HCT116 (cell line): ENCODE data around the gene METTL25. TPM values are rescaled to one million over a fixed set of nuclear protein-coding genes. Genes with fewer than 3 reads are reported as not detected.

Experiments
- ATAC-seq: fragments of 200-7000 bp; cut with Tn5 transposase; 2 replicates; pipeline ENCODE4 v1.9.1; 2020; ENCODE audit warnings: mild to moderate bottlenecking, moderate library complexity
- BruUV-seq: library from RNA; stranded (reverse); fragments of 400-500 nt; replicated peaks from 2 replicates; lab custom pipeline; 2021; lab: Mats Ljungman, UMichigan
- CTCF ChIA-PET: fragments of 300-600 bp; sonication (Branson Sonifier 250); formaldehyde crosslinking; loops from one replicate; lab custom pipeline; 2021; ENCODE audit warnings: antibody characterized with exemption; lab: Charles Lee
- POLR2A ChIA-PET: fragments of 300-600, 350-600 bp; sonication (Branson Sonifier 250); formaldehyde crosslinking; loops from one replicate; lab custom pipeline; 2021; ENCODE audit warnings: antibody characterized with exemption; lab: Charles Lee
- RAD21 ChIA-PET, 2 experiments: fragments of 300-600 bp; sonication (Branson Sonifier 250); formaldehyde crosslinking; loops; one replicate each; lab custom pipeline; 2023; ENCODE audit warnings: low total read pairs in 2 of 2; ENCODE audit not compliant: uncharacterized antibody in 2 of 2, unreplicated experiment in 2 of 2, low non-redundant PET in 1 of 2; lab: Charles Lee
- DNase-seq: peaks from one replicate; pipeline ENCODE4 v3.0.0-alpha.2; 2010; ENCODE audit warnings: low read depth, low spot score
- H2AFZ ChIP-seq: fragments of 200-600 bp; shearing (Covaris generic), sonication (generic); 2 replicates; pipeline ENCODE4 v1.6.1; 2017; ENCODE audit warnings: low read depth, mixed run types, mixed read lengths, antibody characterized with exemption, low read length; ENCODE audit not compliant: poor library complexity, severe bottlenecking
- H3K27ac ChIP-seq: 2 replicates; pipeline ENCODE4 v1.5.1; 2012; ENCODE audit warnings: low read depth, low read length
- H3K27me3 ChIP-seq: fragments of 200-600 bp; sonication (generic); 2 replicates; pipeline ENCODE4 v1.6.1; 2016; ENCODE audit warnings: mixed run types, low read length, mixed read lengths; ENCODE audit not compliant: insufficient read depth
- H3K36me3 ChIP-seq, 2 experiments: fragments of 200-500 bp in 1 of 2; fragments of 200-600 bp in 1 of 2; sonication (Bioruptor generic) in 1 of 2; sonication (generic) in 1 of 2; 2 replicates each; pipeline versions ENCODE4 v1.5.1 to v1.6.1; 2014 to 2016; ENCODE audit warnings: low read length in 2 of 2, inconsistent platforms in 1 of 2, mixed read lengths in 1 of 2, mixed run types in 1 of 2; ENCODE audit not compliant: insufficient read depth in 2 of 2, control insufficient read depth in 1 of 2
- H3K4me1 ChIP-seq, 2 experiments: fragments of 200-600 bp in 1 of 2; sonication (generic) in 1 of 2; 2 replicates each; pipeline versions ENCODE4 v1.5.1 to v1.6.1; 2012 to 2017; ENCODE audit warnings: low read length in 2 of 2, inconsistent platforms in 1 of 2, mild to moderate bottlenecking in 1 of 2, mixed read lengths in 1 of 2, mixed run types in 1 of 2, moderate library complexity in 1 of 2; ENCODE audit not compliant: insufficient read depth in 2 of 2, control insufficient read depth in 1 of 2
- H3K4me2 ChIP-seq: fragments of 200-600 bp; sonication (generic); 2 replicates; pipeline ENCODE4 v1.6.1; 2017; ENCODE audit warnings: mixed run types, low read length, mixed read lengths
- H3K4me3 ChIP-seq, 2 experiments: fragments of 200-600 bp in 1 of 2; sonication (generic) in 1 of 2; replicated peaks in 1 of 2; 2 replicates each; pipeline ENCODE4 v1.5.1; 2011 to 2016; ENCODE audit warnings: low read length in 2 of 2, control low read depth in 1 of 2, low read depth in 1 of 2, mild to moderate bottlenecking in 1 of 2, mixed read lengths in 1 of 2, mixed run types in 1 of 2
- H3K79me2 ChIP-seq: fragments of 200-600 bp; sonication (generic); 2 replicates; pipeline ENCODE4 v1.6.1; 2017; ENCODE audit warnings: mild to moderate bottlenecking, mixed run types, low read length, moderate library complexity, mixed read lengths; ENCODE audit not compliant: insufficient read depth
- H3K9ac ChIP-seq: fragments of 200-600 bp; sonication (generic); 2 replicates; pipeline ENCODE4 v1.6.1; 2016; ENCODE audit warnings: low read length, mixed read lengths
- H3K9me2 ChIP-seq: fragments of 200-600 bp; sonication (generic), shearing (Covaris generic); 2 replicates; pipeline ENCODE4 v1.6.1; 2017; ENCODE audit warnings: mixed run types, mild to moderate bottlenecking, moderate library complexity; ENCODE audit not compliant: insufficient read depth
- H3K9me3 ChIP-seq, 2 experiments: fragments of 200-500 bp in 1 of 2; fragments of 200-600 bp in 1 of 2; sonication (Bioruptor generic) in 1 of 2; sonication (generic) in 1 of 2; 2 replicates each; pipeline ENCODE4 v1.6.1; 2014 to 2017; ENCODE audit warnings: low read length in 2 of 2, mixed read lengths in 2 of 2, inconsistent platforms in 1 of 2, low read depth in 1 of 2, mild to moderate bottlenecking in 1 of 2, mixed run types in 1 of 2, moderate library complexity in 1 of 2; ENCODE audit not compliant: control insufficient read depth in 1 of 2, insufficient read depth in 1 of 2
- H4K20me1 ChIP-seq: fragments of 200-600 bp; sonication (generic), shearing (Covaris generic); 2 replicates; pipeline ENCODE4 v1.6.1; 2017; ENCODE audit warnings: mixed run types, mild to moderate bottlenecking, moderate library complexity; ENCODE audit not compliant: insufficient read depth
- ATF3 ChIP-seq: IDR thresholded peaks from 2 replicates; pipeline ENCODE4 v1.6.1; 2012
- CEBPB ChIP-seq: IDR thresholded peaks from 2 replicates; pipeline ENCODE4 v1.6.1; 2012; ENCODE audit warnings: low read depth
- EGR1 ChIP-seq: IDR thresholded peaks from 2 replicates; pipeline ENCODE4 v1.6.1; 2012; ENCODE audit warnings: low read depth
- ELF1 ChIP-seq: IDR thresholded peaks from 2 replicates; pipeline ENCODE4 v1.6.1; 2012; ENCODE audit warnings: low read depth, borderline replicate concordance
- EZH2 ChIP-seq: fragments of 200-600 bp; sonication (generic); IDR thresholded peaks from 2 replicates; pipeline ENCODE4 v1.6.1; 2017; ENCODE audit warnings: antibody characterized with exemption, mixed run types
- EZH2phosphoT487 ChIP-seq: fragments of 200-600 bp; IDR thresholded peaks from 2 replicates; pipeline ENCODE4 v1.6.1; 2018; ENCODE audit warnings: antibody characterized with exemption, borderline replicate concordance
- FOSL1 ChIP-seq: IDR thresholded peaks from 2 replicates; pipeline ENCODE4 v1.6.1; 2012; ENCODE audit warnings: low read depth
- JUND ChIP-seq: IDR thresholded peaks from 2 replicates; pipeline ENCODE4 v1.6.1; 2012
- POLR2A ChIP-seq: IDR thresholded peaks from 2 replicates; pipeline ENCODE4 v1.7.0; 2011; ENCODE audit warnings: borderline replicate concordance; ENCODE audit not compliant: insufficient read depth, insufficient read length; ENCODE audit errors: extremely low read depth
- POLR2AphosphoS5 ChIP-seq: IDR thresholded peaks from 2 replicates; pipeline ENCODE4 v1.6.1; 2011; ENCODE audit warnings: mild to moderate bottlenecking, low read depth, low read length, moderate library complexity
- RAD21 ChIP-seq: IDR thresholded peaks from 2 replicates; pipeline ENCODE4 v1.6.1; 2012; ENCODE audit warnings: low read depth, mild to moderate bottlenecking
- REST ChIP-seq: IDR thresholded peaks from 2 replicates; pipeline ENCODE4 v1.6.1; 2012; ENCODE audit warnings: low read depth
- SRF ChIP-seq: IDR thresholded peaks from 2 replicates; pipeline ENCODE4 v1.6.1; 2012; ENCODE audit warnings: low read depth
- TCF7L2 ChIP-seq: IDR thresholded peaks from 2 replicates; pipeline ENCODE4 v1.7.0; 2011; ENCODE audit warnings: borderline replicate concordance, inconsistent platforms; ENCODE audit not compliant: insufficient read depth, insufficient read length; ENCODE audit errors: extremely low read depth
- ZBTB33 ChIP-seq: IDR thresholded peaks from 2 replicates; pipeline ENCODE4 v1.6.1; 2011; ENCODE audit warnings: mild to moderate bottlenecking, low read length, moderate library complexity; ENCODE audit not compliant: insufficient replicate concordance; ENCODE audit errors: extremely low read depth
- ZFX ChIP-seq: fragments of 450-650 bp; IDR thresholded peaks from 2 replicates; pipeline ENCODE4 v1.6.1; 2017
- intact Hi-C: fragments of 100-400 bp; cut with micrococcal nuclease; formaldehyde crosslinking; loops from 2 replicates; pipeline ENCODE4 v1.10.0; 2022
- total RNA-seq: library from RNA; stranded (reverse); gene quantifications from one replicate; pipeline ENCODE4 v1.2.1, GENCODE V29; 2021; ENCODE audit not compliant: unreplicated experiment
- TF ChIP-seq, protein P1 (sequence below): IDR thresholded peaks from 2 replicates; pipeline ENCODE4 v1.6.1; 2012

METTL25 gene
- total RNA-seq, 1 experiment from 2014 or later: 4.4 TPM

- Histone ChIP-seq H3K4me1 (no peaks in the 10 kb centered on the region), H3K9ac (no peak overlapping the region), H4K20me1 (no peaks in the 10 kb centered on the region), H3K9me3 (no peaks in the 10 kb centered on the region), H3K4me3 (no peak overlapping the region), H3K79me2 (no peaks in the 10 kb centered on the region), H3K4me2 (no peak overlapping the region), H3K9me2 (no peaks in the 10 kb centered on the region), H3K27me3 (no peaks in the 10 kb centered on the region), H2AFZ (no peak overlapping the region), H3K27ac (no peak overlapping the region), H3K36me3 (no peaks in the 10 kb centered on the region)
- CTCF ChIA-PET: no interaction called here
- no peak for ATAC-seq
- intact Hi-C loops: no loop called here
- TF ChIP-seq EGR1: no peak
- TF ChIP-seq CEBPB: no peak
- no peak for TF ChIP-seq FOSL1
- TF ChIP-seq POLR2AphosphoS5: no peak
- no peak for TF ChIP-seq EZH2
- no peak for TF ChIP-seq ATF3
- TF ChIP-seq TCF7L2: no peak
- no peak for TF ChIP-seq ELF1
- TF ChIP-seq RAD21: no peak
- no peak for TF ChIP-seq SRF
- DNase-seq: no peak
- POLR2A ChIA-PET: no interaction called here
- RAD21 ChIA-PET: no interaction called here
- no TSS peak for BruUV-seq
Measured at GRCh38 chr12:82514880-82515279, 156.6 kb downstream of the METTL25 start.

GRCh38 chr12:82515652-82516051, 157.3 kb downstream of the METTL25 start:
- H3K9me3 ChIP-seq: no peaks in the 10 kb centered on the region
- no peaks in the 10 kb centered on the region for H4K20me1 ChIP-seq
- H2AFZ ChIP-seq: no peak overlapping the region
- no peak for ATAC-seq
- TF ChIP-seq RAD21 (no peak), EZH2phosphoT487 (no peak), ZBTB33 (no peak), REST (no peak), CEBPB (no peak), JUND (no peak), POLR2A (no peak), TCF7L2 (no peak), EGR1 (no peak), ZFX (no peak)
- TF ChIP-seq, protein P1, sequence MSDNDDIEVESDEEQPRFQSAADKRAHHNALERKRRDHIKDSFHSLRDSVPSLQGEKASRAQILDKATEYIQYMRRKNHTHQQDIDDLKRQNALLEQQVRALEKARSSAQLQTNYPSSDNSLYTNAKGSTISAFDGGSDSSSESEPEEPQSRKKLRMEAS: no peak
- no peak for DNase-seq
- ChIA-PET CTCF (interaction anchor here (1.2 kb wide), 2 partner anchors 10 to 19 kb away, joined by 3 read pairs; no protein-coding TSS in a partner anchor), RAD21 (no interaction called here), POLR2A (no interaction called here)
- no TSS peak for BruUV-seq
- H3K4me3 ChIP-seq: no peak overlapping the region
- H3K4me2 ChIP-seq: no peak overlapping the region
- H3K79me2 ChIP-seq: no peaks in the 10 kb centered on the region
- H3K27me3 ChIP-seq: no peaks in the 10 kb centered on the region
- intact Hi-C loops: no loop called here
- H3K9ac ChIP-seq: no peak overlapping the region
- H3K36me3 ChIP-seq: no peaks in the 10 kb centered on the region
- no peaks in the 10 kb centered on the region for H3K9me2 ChIP-seq
- no peak overlapping the region for H3K27ac ChIP-seq
- no peaks in the 10 kb centered on the region for H3K4me1 ChIP-seq
